Glomerular visceral epithelial cell (primary cell): ENCODE measurements around the gene CCDC18.
"Not testable (repeated sequence)": the region's sequence is repeated elsewhere in the genome, so short reads cannot be mapped to it uniquely, and the experiment has no call there.

ENCODE experiments used
- DNase-seq: peaks from one replicate; pipeline ENCODE4 v3.0.0-alpha.2; 2016; ENCODE audit errors: extremely low spot score

CCDC18 gene

GRCh38 chr1:93177991-93178390, 2.5 kb upstream of the CCDC18 start:
- DNase-seq = peak; percentile 25

DNA sequence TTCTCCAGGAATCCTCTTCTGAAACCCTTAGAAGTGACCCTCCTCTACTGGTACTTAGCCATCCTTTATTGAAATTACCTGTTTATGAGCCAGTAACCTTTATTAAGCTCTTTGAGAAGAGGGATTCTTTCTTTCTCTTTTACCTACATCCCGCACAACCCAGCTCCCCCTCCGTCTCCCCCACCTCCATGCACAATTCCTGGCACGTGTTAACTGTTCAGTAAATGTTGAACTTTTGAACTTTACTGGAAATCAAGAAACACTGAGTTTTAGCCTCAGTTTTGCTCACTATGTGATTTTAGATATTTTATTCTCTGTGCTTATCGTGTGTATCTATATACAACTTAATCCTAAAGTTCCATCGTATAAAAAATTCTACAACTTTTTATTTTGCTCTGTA, 2.1 kb upstream of the CCDC18 start:
- DNase-seq = peak; percentile 18

GRCh38 chr1:93179886-93180722, 420 bp upstream of the CCDC18 start, which contains the start of gene TMED5:
Gene TMED5, minus strand, starts transcription at chr1:93180413. Its CDS starts 171 bp downstream, at chr1:93180242.
- DNase-seq = peak; percentile 99

DNA sequence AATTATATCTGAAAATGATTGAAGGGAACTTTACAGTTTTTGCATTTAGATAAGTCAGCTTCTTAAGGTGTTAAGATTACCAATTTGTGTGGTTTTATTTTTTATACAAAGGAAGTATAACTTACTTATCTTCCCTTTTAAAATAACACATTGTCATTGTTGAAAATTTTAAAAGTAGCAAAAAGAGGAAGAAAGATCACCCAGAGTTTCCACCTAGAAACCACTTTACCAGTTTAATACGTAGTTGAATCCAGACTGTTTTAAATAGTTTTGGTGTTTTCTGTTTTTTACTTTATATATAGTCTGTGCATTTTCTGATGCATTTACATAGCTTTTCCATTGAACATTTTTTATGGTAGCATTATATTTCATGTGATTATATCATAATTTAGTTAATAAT, 6.1 kb downstream of the CCDC18 start:
- DNase-seq = no peak

GRCh38 chr1:93190432-93190831, 9.9 kb downstream of the CCDC18 start:
- no peak for DNase-seq

DNA sequence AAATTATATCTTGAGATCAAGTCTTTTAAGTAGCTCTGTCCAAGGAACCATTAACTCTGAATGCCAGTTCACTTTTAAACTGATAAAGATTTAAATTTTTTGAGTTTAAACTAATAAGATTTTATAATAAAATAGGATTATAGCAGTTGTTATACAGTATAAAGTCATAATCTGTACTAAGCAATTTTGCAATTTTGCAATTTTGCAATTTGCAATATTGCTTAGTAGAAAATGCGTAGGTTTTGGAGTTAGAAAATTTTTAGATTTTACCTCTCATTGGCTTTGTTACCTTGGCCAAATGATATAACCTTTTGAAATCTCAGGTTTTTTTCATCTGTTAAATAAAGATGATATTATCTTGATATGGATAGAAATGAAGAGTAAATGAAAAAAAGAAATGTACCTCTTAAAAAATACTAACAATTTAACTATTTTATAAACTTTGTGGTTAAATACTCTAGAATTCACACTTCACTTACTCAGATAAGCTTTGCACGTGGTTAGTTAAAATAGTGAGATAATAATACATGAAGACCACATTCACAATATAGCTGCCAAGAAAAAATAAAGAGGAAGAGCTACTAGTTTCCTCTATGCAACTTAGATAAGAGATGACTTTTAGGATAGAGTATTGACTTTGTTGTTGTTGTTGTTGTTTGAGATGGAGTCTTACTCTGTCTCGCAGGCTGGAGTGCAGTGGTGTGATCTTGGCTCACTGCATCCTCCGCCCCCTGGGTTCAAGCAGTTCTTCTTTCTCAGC, 13.9 kb downstream of the CCDC18 start:
- DNase-seq = no peak

DNA sequence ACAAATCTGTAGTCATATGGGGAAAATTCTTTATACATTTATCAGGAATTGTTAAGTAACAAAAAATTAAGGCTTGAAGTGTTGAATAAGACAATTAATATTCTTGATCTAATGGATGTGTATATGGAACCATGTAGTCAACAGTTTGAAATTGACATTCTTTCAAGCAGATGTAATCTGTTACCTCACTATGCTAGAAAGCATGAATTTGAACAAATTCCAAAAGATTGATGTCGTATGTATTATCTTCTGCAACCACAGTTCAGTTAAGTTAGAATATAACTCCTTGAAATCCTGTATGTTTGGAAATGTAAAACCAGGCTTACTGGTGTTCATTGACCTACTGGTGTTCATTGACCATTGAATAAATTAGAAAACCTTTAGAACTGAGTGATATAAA, 16.1 kb downstream of the CCDC18 start:
- DNase-seq = peak; percentile 9

- DNase-seq = no peak
These were observed 18.6 kb downstream of the CCDC18 start for GRCh38 chr1:93199150-93199549.

DNA sequence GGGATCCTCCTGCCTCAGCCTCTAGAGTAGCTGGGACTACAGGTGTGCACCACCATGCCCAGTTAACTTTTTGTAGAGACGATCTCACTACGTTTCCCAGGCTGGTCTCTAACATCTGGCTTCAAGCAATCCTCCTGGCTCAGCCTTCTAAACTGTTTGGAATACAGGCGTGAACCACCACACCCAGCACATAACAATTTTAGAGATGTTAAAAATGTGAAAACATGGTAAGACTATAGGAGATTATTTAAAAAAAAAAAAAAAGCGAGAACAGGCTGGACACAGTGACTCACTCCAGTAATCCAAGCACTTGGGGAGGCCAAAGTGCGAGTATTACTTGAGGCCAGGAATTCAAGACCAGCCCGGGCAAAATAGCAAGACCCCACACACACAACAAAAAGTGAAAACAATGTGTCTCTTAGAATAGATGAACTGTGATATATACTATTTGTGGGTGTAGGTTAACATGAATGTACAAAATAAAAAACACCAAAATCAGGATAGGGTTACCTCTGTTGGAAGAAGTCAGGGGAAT, 19.6 kb downstream of the CCDC18 start:
- DNase-seq = no peak

GRCh38 chr1:93200714-93201113, 20.2 kb downstream of the CCDC18 start:
- no peak for DNase-seq

GRCh38 chr1:93205892-93206566, 25.5 kb downstream of the CCDC18 start:
- DNase-seq = no peak

GRCh38 chr1:93206567-93206954, 26.0 kb downstream of the CCDC18 start:
- no peak for DNase-seq

- DNase-seq = no peak
These were observed 26.7 kb downstream of the CCDC18 start for GRCh38 chr1:93207211-93207610.

DNA sequence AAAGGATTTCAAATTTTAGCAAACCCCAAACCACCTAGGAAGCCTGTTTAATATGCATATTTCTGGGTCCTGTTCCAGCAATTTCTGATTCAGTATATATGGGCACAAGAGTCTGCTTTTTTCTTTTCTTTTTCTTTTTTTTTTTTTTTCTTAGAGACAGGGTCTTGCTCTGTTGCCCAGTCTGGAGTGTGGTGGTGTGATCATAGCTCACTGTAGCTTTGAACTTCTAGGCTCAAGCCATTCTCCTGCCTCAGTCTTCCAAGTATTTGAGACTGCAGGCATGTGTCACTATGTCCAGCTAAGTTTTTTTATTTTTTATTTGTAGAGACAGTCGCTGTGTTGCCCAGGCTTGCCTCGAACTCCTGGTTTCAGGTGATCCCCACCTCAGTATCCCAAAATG, 34.8 kb downstream of the CCDC18 start:
- DNase-seq = no peak

- DNase-seq = peak; percentile 39
These were observed 38.9 kb downstream of the CCDC18 start for GRCh38 chr1:93219443-93219842.

DNA sequence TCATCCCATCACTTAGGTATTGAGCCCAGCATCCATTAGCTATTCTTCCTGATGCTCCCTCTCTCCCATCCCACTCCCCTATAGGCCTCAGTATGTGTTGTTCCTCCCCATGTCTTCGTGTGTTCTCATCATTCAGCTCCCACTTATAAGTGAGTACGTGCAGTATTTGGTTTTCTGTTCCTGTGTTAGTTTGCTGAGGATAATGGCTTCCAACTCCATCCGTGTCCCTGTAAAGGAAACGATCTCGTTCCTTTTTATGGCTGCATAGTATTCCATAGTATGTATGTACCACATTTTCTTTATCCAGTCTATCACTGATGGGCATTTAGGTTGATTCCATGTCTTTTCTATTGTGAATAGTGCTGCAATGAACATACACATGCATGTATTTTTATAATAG, 40.2 kb downstream of the CCDC18 start:
- DNase-seq = not testable (repeated sequence)

GRCh38 chr1:93221913-93222312, 41.4 kb downstream of the CCDC18 start:
- DNase-seq = no peak

DNA sequence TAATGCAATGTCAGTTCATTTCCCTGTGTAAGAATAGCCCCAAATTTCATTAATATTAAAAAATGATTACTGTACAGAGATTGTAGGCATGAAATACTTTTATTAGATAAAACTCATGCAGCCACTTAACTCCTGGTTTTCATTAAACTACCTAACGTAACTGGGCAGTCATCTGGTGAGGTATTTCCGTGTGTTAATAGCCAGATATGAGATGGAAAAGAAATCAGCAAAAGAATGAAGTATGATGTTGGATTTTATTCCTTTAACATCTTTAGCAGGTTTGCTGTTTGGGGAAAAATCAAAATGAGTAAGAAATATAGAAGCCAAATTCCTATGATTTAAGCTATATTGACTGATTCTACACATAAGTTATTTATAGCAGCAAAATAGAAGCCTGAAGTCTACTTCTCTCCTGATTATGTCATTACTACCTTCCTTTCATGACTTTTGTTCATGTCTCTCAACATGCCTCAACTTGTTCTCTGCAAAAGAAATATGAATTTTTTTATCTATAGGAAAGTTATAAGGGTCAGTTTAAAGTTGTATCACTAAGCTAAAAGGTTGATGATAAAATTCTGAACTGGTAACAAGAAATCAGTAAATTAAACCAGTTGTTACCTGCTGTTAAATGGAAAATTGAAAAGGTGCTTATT, 42.6 kb downstream of the CCDC18 start:
- no peak for DNase-seq

DNA sequence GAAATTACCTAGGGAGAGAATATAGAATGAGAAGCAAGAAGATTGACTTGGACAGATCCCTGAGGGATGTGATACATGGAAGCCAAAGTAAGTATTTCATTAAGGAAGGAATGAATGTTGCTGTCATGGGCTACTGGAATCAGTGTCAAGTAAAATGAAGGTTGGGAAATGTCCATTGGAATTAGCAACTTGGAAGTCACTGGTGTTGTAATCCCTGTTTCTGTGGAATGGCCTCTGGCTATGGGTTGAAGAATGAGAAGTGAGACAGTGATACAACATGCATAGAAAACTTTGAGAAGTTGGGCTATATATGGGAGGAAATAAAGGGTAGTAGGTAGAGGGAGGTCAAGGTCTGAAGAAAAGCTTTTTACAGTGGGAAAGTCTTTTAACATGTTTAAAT, 54.7 kb downstream of the CCDC18 start:
- DNase-seq = no peak

GRCh38 chr1:93237021-93237420, 56.5 kb downstream of the CCDC18 start:
- no peak for DNase-seq

- DNase-seq = no peak
These were observed 57.9 kb downstream of the CCDC18 start for GRCh38 chr1:93238425-93238824.

GRCh38 chr1:93239863-93240262, 59.3 kb downstream of the CCDC18 start:
- no peak for DNase-seq
